Colonic mucosa (tissue), 4 donors: ENCODE data around the gene NPC2. TPM values are rescaled to one million over a fixed set of nuclear protein-coding genes. Genes with fewer than 3 reads are reported as not detected.

ENCODE experiments used
- DNase-seq: peaks from one replicate; pipeline ENCODE4 v3.0.0-alpha.2; 2020
- H3K27ac ChIP-seq: fragments of 200-600 bp; one replicate; pipeline ENCODE4 v1.8.0; 2021
- H3K27me3 ChIP-seq: fragments of 200-600 bp; one replicate; pipeline ENCODE4 v1.8.0; 2021
- H3K36me3 ChIP-seq: fragments of 200-600 bp; one replicate; pipeline ENCODE4 v1.8.0; 2021
- H3K4me1 ChIP-seq: fragments of 200-600 bp; one replicate; pipeline ENCODE4 v1.8.0; 2021; ENCODE audit warnings: mild to moderate bottlenecking
- H3K4me3 ChIP-seq: fragments of 200-600 bp; one replicate; pipeline ENCODE4 v1.8.0; 2021
- H3K9ac ChIP-seq, 2 donors: one replicate each; pipeline ENCODE4 v1.7.0; 2013; ENCODE audit warnings: control low read depth in 2 of 2, low read depth in 2 of 2, low read length in 2 of 2
- H3K9me3 ChIP-seq: fragments of 200-600 bp; one replicate; pipeline ENCODE4 v1.8.0; 2021
- CTCF ChIP-seq: fragments of 200-600 bp; IDR thresholded peaks from one replicate; pipeline ENCODE4 v1.8.0; 2022; ENCODE audit warnings: antibody characterized with exemption, mild to moderate bottlenecking
- intact Hi-C: fragments of 100-400 bp; cut with DNase I; formaldehyde crosslinking; loops from one replicate; pipeline ENCODE4 v1.14.1; 2022
- total RNA-seq, 2 donors: library from RNA; stranded (reverse); fragmentation: NEBNext Ultra II Directional in 1 of 2; extraction: Animal tissue kit (Norgen Biotek cat#: 25700) in 1 of 2; gene quantifications; one replicate each; pipeline ENCODE4 v1.2.1, GENCODE V29; 2021
- donor health status: healthy.
- donor health status: DM: no; HTN: no; CAD: no.
- donor health status: DM: no; HTN: no; CAD: no.

Gene NPC2
- total RNA-seq, 2 donors from 2014 or later, result 93.6 to 233 TPM

DNA sequence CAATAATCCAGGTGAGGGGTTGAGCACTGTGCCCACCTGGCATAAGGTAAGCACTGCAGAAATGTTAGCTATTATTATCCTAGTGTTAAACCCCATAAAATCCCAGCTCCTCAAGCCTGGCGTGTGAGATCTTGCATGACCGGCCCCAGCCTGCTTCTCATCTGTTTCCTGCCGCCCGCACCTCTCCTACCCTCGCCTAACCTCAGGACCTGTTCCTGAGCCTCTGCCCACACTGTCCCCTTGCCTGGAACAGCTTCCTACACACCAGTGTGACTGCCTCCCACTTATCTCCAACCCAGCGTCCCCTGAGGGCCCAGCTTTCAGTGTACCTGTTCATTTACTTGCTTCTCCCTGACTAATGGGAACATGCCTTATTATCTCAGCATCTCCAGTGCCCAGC, 25.1 kb upstream of the NPC2 start:
- no peaks in the 10 kb centered on the region for H3K27me3 ChIP-seq
- intact Hi-C loops, result no loop called here
- H3K9me3 ChIP-seq, result no peaks in the 10 kb centered on the region
- H3K36me3 ChIP-seq, result no peaks in the 10 kb centered on the region
- no peak for TF ChIP-seq CTCF
- H3K27ac ChIP-seq, result no peak overlapping the region
- H3K4me1 ChIP-seq, result no peaks in the 10 kb centered on the region
- no peak overlapping the region for H3K4me3 ChIP-seq
- no peak for DNase-seq
- no peak overlapping the region for H3K9ac ChIP-seq

- Histone ChIP-seq H3K27me3 (no peaks in the 10 kb centered on the region), H3K27ac (no peak overlapping the region), H3K36me3 (no peaks in the 10 kb centered on the region), H3K4me1 (no peaks in the 10 kb centered on the region), H3K9me3 (no peaks in the 10 kb centered on the region), H3K4me3 (no peak overlapping the region), H3K9ac (no peak overlapping the region)
- TF ChIP-seq CTCF, result no peak
- intact Hi-C loops, result no loop called here
- DNase-seq, result no peak
Observed at GRCh38 chr14:74517731-74518130, 24.6 kb upstream of the NPC2 start.

DNA sequence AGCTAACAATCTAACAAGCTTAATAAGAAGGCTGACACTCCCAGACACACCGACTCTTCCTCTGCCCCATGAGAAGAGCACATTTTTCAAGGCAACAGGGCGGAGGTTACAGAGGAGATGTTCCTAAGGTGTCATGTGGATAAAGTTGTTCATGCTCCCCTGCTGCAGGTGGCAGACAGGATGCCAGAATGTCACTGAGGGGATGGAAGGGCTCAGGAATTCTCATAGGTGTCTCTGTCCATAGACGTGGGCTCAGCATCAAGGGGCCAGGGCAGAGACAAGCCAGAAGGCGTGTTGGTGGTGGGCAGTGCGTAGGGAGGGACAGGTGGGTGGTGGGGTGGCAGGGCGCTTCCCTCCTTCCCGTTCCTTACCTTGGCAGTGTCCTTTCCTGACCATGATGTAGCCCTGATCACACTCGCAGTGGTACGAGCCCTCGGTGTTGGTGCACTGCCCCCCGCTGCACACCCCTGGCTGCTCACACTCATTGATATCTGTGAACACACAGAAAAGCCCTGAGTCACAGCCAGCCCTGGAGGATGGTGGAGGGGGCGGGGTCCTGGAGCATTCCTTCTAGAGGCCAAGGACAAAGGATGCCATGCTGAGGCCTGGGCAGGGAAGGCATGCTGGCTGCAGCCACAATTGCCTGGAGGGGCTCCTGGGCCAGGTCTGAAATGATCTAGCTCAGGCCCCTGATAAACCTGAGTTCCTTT, 23.5 kb upstream of the NPC2 start:
- no peaks in the 10 kb centered on the region for H3K36me3 ChIP-seq
- no peaks in the 10 kb centered on the region for H3K9me3 ChIP-seq
- H3K4me1 ChIP-seq, result no peaks in the 10 kb centered on the region
- intact Hi-C loops, result no loop called here
- no peaks in the 10 kb centered on the region for H3K27me3 ChIP-seq
- H3K27ac ChIP-seq, result no peak overlapping the region
- no peak overlapping the region for H3K9ac ChIP-seq
- no peak overlapping the region for H3K4me3 ChIP-seq
- TF ChIP-seq CTCF, result no peak
- no peak for DNase-seq

DNA sequence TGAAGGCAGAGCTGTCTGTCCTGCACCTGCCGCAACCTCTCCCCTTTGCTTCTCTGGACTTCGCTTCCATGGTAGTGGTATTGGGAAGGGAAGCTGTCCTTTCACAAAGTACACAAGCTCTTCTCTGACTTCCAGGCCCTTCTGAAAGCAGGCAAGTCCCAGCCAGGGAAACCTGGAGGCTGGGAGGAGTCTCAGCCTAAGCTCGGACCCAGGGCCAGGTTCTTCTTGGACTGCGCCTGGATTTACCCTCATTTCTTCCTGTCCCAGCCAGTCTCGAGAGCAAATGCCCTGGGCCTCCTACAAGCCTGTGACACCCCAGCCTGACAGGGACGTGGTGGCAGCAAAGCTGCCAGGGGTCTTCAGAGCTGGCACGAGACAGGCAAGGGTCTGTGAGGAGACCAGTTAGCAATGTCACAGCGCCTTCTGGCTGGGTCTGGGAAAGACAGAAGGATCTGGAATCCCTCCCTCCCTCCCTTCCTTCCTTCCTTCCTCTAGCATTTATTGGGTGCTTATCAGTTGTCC, 22.8 kb upstream of the NPC2 start:
- DNase-seq, result no peak
- H3K9ac ChIP-seq, result no peak overlapping the region
- intact Hi-C loops, result no loop called here
- no peak overlapping the region for H3K27ac ChIP-seq
- no peaks in the 10 kb centered on the region for H3K27me3 ChIP-seq
- H3K36me3 ChIP-seq, result no peaks in the 10 kb centered on the region
- no peaks in the 10 kb centered on the region for H3K4me1 ChIP-seq
- no peak for TF ChIP-seq CTCF
- no peak overlapping the region for H3K4me3 ChIP-seq
- H3K9me3 ChIP-seq, result no peaks in the 10 kb centered on the region

DNA sequence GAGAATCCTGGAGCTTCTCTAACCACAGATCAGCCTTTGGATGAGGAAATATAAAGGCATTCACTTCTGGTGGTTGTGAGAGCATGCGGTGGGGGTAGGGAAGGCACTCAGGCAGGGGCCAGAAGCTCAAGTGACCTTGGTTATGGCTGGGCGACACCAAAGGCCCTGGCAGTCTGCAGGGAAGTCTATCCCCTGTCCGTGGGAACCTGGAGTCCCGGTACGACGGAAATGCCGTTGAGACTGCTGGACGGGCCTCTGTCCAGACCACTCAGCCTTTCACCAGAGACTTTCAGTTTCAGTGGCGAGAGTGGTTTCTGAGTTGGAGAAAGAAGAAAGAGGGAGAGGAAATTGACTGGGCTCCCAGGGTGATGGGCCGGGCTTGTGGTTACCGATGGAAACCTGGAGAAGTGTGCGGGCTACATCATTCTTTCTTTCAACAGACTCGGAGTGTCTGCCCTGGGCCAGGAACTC, 21.4 kb upstream of the NPC2 start:
- Histone ChIP-seq H3K36me3 (no peaks in the 10 kb centered on the region), H3K27ac (no peak overlapping the region), H3K4me1 (no peaks in the 10 kb centered on the region), H3K4me3 (no peak overlapping the region), H3K9ac (no peak overlapping the region), H3K27me3 (no peaks in the 10 kb centered on the region), H3K9me3 (no peaks in the 10 kb centered on the region)
- DNase-seq, result no peak
- intact Hi-C loops, result no loop called here
- TF ChIP-seq CTCF, result no peak
